Sigmoid colon (tissue), 4 donors: ENCODE measurements around the gene MATCAP1.

Source experiments
- POLR2A ChIP-seq, 2 donors: fragments of 450-650 bp; IDR thresholded peaks; one replicate each; pipeline ENCODE4 v1.6.1; 2016; ENCODE audit warnings: antibody characterized with exemption in 2 of 2, mild to moderate bottlenecking in 2 of 2, moderate library complexity in 2 of 2
- POLR2AphosphoS5 ChIP-seq, 4 donors: sonication (generic); formaldehyde crosslinking; IDR thresholded peaks; one replicate each; pipeline ENCODE4 v1.6.1; 2017; ENCODE audit warnings: antibody characterized with exemption in 4 of 4
- TF ChIP-seq, protein P1 (sequence below), 4 experiments: fragments of 450-650 bp in 3 of 4; fragments of 200-600 bp in 1 of 4; IDR thresholded peaks; one replicate each; pipeline ENCODE4 v1.5.1; 2016 to 2019; ENCODE audit warnings: antibody characterized with exemption in 4 of 4, mild to moderate bottlenecking in 3 of 4, moderate library complexity in 2 of 4

DNA sequence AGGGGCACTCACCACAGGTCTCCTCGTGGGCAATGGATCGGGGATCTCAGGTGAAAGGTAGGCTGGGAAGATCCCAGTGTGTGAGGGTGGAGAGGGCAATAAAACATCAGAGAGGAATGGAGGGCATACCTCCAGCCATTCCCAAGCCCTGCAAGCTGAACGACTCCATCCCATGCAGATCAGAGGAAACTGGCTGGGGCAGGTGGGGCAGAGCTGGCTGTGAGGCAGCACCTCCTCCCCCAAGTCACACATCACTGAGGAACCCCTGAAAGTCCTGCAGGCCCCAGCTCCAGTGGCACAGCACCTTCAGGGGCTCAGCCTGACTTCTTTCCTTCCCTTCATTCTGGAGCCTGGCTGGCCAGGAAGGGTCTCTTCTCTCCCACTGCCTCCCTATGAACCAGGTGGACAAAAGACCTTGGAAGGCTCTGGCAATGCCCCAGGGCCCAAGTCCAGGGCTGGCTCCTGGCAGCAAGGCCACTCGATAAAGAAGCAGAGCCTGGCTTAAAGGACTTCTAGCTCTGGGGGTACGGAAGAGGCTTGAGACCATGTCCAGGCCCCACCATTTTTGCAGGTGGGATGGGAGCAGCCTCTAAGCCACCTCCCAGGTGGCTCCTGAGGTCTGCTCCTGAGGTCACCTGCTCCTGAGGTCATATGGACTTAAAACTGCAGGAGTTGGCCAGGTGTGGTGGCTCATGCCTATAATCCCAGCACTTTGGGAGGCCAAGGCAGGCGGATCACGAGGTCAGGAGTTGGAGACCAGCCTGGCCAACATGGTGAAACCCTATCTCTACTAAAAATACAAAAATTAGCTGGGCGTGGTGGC lies 29.6 kb upstream of the MATCAP1 start:
- TF ChIP-seq POLR2AphosphoS5 (IDR thresholded peaks at IDR 0.05) (no peak), POLR2A (IDR thresholded peaks at IDR 0.05) (no peak)
- TF ChIP-seq, protein P1, sequence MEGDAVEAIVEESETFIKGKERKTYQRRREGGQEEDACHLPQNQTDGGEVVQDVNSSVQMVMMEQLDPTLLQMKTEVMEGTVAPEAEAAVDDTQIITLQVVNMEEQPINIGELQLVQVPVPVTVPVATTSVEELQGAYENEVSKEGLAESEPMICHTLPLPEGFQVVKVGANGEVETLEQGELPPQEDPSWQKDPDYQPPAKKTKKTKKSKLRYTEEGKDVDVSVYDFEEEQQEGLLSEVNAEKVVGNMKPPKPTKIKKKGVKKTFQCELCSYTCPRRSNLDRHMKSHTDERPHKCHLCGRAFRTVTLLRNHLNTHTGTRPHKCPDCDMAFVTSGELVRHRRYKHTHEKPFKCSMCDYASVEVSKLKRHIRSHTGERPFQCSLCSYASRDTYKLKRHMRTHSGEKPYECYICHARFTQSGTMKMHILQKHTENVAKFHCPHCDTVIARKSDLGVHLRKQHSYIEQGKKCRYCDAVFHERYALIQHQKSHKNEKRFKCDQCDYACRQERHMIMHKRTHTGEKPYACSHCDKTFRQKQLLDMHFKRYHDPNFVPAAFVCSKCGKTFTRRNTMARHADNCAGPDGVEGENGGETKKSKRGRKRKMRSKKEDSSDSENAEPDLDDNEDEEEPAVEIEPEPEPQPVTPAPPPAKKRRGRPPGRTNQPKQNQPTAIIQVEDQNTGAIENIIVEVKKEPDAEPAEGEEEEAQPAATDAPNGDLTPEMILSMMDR (IDR thresholded peaks at IDR 0.05), result no peak
